ENCODE data around the gene CRB3. TPM values are rescaled to one million over a fixed set of nuclear protein-coding genes. Genes with fewer than 3 reads are reported as not detected.

The CRB3 gene
- total and polyA plus RNA-seq, 2 of the 4 experiments (the other 2 are of a cell fraction), result not detected

DNA sequence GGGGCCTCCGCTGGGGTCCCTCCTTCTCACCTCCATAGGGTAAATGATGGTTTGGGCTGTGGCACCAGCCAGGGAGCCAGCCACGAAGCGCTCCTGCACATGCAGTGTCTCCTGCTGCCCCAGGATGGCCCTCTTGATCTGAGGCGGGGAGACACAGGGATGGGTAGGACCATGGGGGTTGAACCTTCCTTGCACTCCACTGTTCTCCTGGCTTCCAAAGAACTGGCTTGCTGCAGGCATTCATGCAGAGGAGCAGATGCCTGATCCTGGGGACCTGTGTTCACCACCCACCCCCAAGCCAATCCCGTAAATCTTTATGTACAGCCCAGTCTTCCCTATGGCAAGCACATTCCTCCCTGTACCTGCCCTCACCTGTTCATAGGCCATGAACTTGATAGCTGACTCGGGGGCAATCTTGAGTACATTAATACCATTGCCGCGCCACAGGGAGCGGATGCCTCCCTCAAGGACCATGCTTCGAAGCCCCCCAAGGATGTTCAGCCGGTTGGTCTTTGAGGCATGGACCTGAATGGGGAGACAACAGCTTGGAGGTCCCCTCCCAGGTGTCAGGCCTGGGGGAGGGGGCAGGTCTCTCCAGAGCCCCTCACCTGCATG lies 10.0 kb upstream of the CRB3 start:
- no peak overlapping the region for H3K18ac ChIP-seq (ENCODE audit: low read depth, low read length)
- ATAC-seq (ENCODE audit: low read depth) (no peak), DNase-seq (no peak)
- no peak overlapping the region for H3K9ac ChIP-seq (ENCODE audit: low read depth, low read length)
- H4K20me1 ChIP-seq (ENCODE audit: insufficient read depth, low read length), result no peaks in the 10 kb centered on the region
- H3K4ac ChIP-seq (ENCODE audit: low read depth, low read length), result no peak overlapping the region
- H2AFZ ChIP-seq (replicated peaks; ENCODE audit: low read length, poor library complexity), result no peak overlapping the region
- H3K79me1 ChIP-seq (ENCODE audit: low read depth in 1 of 2, low read length in 2 of 2), result peaks cover 0 to 3% of the 10 kb centered on the region in 2 experiments; a peak in 1 of 4 replicates
- no peak overlapping the region for H2BK5ac ChIP-seq (ENCODE audit: low read depth, low read length, poor library complexity, severe bottlenecking)
- no peaks in the 10 kb centered on the region for H3K27me3 ChIP-seq (ENCODE audit: control insufficient read depth, insufficient read depth, low read length)
- H3K4me1 ChIP-seq (ENCODE audit: control insufficient read depth, insufficient read depth, low read length), result peaks cover 3% of the 10 kb centered on the region; the same call in 1 of the 2 replicates
- no peak overlapping the region for H4K5ac ChIP-seq (ENCODE audit: low read depth, low read length)
- H2BK20ac ChIP-seq (ENCODE audit: low read depth, low read length), result no peak overlapping the region
- no peak overlapping the region for H3K4me2 ChIP-seq (ENCODE audit: low read depth, low read length)
- H3K9me1 ChIP-seq (ENCODE audit: insufficient read depth, low read length), result no peaks in the 10 kb centered on the region
- peaks cover 16% of the 10 kb centered on the region for H3K36me3 ChIP-seq (ENCODE audit: control insufficient read depth, insufficient read depth, low read length)
- H3K14ac ChIP-seq (replicated peaks; ENCODE audit: low read depth, low read length), result no peak overlapping the region
- H3K27ac ChIP-seq (ENCODE audit: insufficient read depth, low read length), result no peak overlapping the region
- in situ Hi-C loops (cut with MboI; ENCODE audit: low sequenced_read_pairs), result no loop called here
- H3K56ac ChIP-seq (ENCODE audit: extremely low read depth, insufficient read depth, low read length), result no peak overlapping the region
- no peak overlapping the region for H2BK15ac ChIP-seq (ENCODE audit: low read depth, low read length)
- dilution Hi-C loops (cut with HindIII; ENCODE audit: low sequenced_read_pairs, unreplicated experiment), result no loop called here
- no peak overlapping the region for H2AK9ac ChIP-seq (replicated peaks; ENCODE audit: low read depth, low read length, poor library complexity)
- TF ChIP-seq CEBPB (IDR thresholded peaks at IDR 0.05; ENCODE audit: low read depth, low read length), result no peak
- TF ChIP-seq MAFK (IDR thresholded peaks at IDR 0.05; ENCODE audit: low read depth, low read length), result no peak
- TF ChIP-seq MXI1 (IDR thresholded peaks at IDR 0.05; ENCODE audit: borderline replicate concordance, low read depth, low read length), result no peak
- no peak for TF ChIP-seq CHD1 (IDR thresholded peaks at IDR 0.05; ENCODE audit: low read depth, low read length)
- no peak for TF ChIP-seq RCOR1 (IDR thresholded peaks at IDR 0.05; ENCODE audit: insufficient replicate concordance, low read length)
- TF ChIP-seq FOS (IDR thresholded peaks at IDR 0.05; ENCODE audit: low read depth, low read length), result no peak
- TF ChIP-seq POLR2A (IDR thresholded peaks at IDR 0.05; ENCODE audit: low read depth, low read length), result no peak
- no peak for TF ChIP-seq RAD21 (IDR thresholded peaks at IDR 0.05; ENCODE audit: low read length)
- no peak for TF ChIP-seq BHLHE40 (IDR thresholded peaks at IDR 0.05; ENCODE audit: low read depth, low read length)
- TF ChIP-seq NFE2L2 (IDR thresholded peaks at IDR 0.05; ENCODE audit: low read depth, low read length), result no peak
- no peak for TF ChIP-seq USF2 (IDR thresholded peaks at IDR 0.05; ENCODE audit: low read depth, low read length)
- TF ChIP-seq, protein P1, sequence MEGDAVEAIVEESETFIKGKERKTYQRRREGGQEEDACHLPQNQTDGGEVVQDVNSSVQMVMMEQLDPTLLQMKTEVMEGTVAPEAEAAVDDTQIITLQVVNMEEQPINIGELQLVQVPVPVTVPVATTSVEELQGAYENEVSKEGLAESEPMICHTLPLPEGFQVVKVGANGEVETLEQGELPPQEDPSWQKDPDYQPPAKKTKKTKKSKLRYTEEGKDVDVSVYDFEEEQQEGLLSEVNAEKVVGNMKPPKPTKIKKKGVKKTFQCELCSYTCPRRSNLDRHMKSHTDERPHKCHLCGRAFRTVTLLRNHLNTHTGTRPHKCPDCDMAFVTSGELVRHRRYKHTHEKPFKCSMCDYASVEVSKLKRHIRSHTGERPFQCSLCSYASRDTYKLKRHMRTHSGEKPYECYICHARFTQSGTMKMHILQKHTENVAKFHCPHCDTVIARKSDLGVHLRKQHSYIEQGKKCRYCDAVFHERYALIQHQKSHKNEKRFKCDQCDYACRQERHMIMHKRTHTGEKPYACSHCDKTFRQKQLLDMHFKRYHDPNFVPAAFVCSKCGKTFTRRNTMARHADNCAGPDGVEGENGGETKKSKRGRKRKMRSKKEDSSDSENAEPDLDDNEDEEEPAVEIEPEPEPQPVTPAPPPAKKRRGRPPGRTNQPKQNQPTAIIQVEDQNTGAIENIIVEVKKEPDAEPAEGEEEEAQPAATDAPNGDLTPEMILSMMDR (conservative IDR thresholded peaks at IDR 0.05; ENCODE audit: low read depth, low read length), result no peak
- TF ChIP-seq SMC3 (IDR thresholded peaks at IDR 0.05; ENCODE audit: low read depth, low read length), result no peak
- no peak for TF ChIP-seq RFX5 (IDR thresholded peaks at IDR 0.05; ENCODE audit: low read depth, low read length)
- intact Hi-C loops (cut with micrococcal nuclease), result loop anchor here (10.0 kb wide), 1 partner anchor 659 kb away; the partner anchor contains the start of gene DUS3L
- no peak overlapping the region for H4K8ac ChIP-seq (ENCODE audit: low read depth in 2 of 2, low read length in 2 of 2)
- H3K4me3 ChIP-seq (ENCODE audit: insufficient read depth, low read depth, low read length), result no peak overlapping the region
- no peak overlapping the region for H2AK5ac ChIP-seq (ENCODE audit: low read depth, low read length)
- ChIA-PET CTCF (no interaction called here), POLR2A (ENCODE audit: unreplicated experiment) (interaction anchor here (0.6 to 1.1 kb wide), 2 partner anchors 9 to 21 kb away, joined by 3 to 7 read pairs; no protein-coding TSS in a partner anchor)
- H3K23ac ChIP-seq (ENCODE audit: low read depth, low read length), result no peak overlapping the region
- no TSS peak for BruUV-seq (replicated peaks)
- no peak overlapping the region for H2BK120ac ChIP-seq (ENCODE audit: low read depth, low read length)
- whole genome bisulfite sequencing, 2 experiments (ENCODE audit: extremely low coverage in 2 of 2, insufficient read length in 1 of 2), result 80% methylated on average over 4 of the region's 11 CpGs; no CpG with 5 or more reads in 1 of the 2 experiments
- no peak overlapping the region for H4K91ac ChIP-seq (ENCODE audit: insufficient read depth, low read depth, low read length)
- H3K9me3 ChIP-seq (ENCODE audit: control insufficient read depth, insufficient read depth, low read length), result peaks cover 10% of the 10 kb centered on the region; the same call in 1 of the 2 replicates
